Activated T-cell treated with anti-CD3 and anti-CD28 coated beads, Interleukin-2, amount 50 U/mL, for 48 hours (primary cell): ENCODE measurements around the gene TFEB.

Experiments
- DNase-seq, 2 experiments: peaks; one replicate each; pipeline ENCODE4 v3.0.0-alpha.2; 2020

The TFEB gene

GRCh38 chr6:41687501-41688175 is 47.8 kb downstream of the TFEB start:
- DNase-seq = no peak

- DNase-seq = no peak
Measured at GRCh38 chr6:41685641-41686380, 49.6 kb downstream of the TFEB start.

DNA sequence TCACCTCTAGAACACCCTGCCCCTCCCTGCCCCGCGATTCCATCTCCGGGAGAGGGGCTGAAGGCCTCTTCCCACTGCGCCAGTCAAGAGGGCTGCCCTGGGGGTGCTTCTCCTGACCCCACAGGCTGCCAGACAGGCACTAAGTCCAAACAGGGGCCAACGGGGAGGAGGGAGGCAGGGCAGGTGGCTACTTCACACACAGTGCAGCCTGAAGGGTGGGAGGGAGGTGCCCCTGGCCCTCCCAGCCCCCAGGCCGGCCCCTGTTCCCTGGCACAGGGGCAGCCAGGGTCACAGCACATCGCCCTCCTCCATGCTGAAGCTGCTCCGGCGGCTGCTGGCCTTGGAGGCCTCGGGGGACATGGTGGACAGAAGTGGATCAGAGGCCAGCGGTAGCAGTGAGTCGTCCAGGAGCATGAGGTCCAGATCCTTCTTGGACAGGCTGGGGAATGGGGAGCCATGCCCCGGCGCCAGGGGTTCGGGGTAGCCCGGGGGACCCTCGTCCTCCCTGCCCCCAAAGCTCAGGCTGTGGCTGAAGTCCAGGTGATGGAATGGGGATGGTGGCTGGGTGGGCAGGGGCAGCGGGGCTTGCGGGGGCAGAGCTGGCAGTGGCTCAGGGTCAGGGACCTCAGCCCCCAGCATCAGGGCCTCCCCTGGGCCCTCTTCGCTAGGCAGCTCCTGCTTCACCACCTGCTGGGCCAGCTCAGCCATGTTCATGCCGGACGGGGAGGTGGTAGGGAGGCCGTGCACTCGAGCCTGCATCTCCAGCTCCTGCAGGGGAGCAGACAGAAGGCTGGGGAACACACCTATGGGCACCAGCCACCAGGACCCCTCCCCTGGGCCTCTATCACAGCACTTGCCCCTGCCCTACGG is 50.9 kb downstream of the TFEB start:
- no peak for DNase-seq

- peak; percentile 87 to 90 for DNase-seq
Measured at GRCh38 chr6:41683523-41684310, 51.7 kb downstream of the TFEB start.

DNA sequence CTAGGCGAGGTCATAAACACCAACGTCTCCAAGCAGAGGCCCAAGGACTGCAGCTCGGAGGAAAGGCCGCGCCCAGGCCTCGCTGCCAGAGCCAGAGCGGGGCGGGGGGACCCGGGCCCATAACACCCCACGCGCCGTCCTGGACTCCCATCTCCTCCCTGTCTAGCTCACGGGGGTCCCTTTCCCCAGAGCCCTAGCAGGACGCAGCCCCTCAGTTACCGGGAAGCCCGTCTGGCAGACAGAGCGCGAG is 52.2 kb downstream of the TFEB start:
- no peak for DNase-seq

DNA sequence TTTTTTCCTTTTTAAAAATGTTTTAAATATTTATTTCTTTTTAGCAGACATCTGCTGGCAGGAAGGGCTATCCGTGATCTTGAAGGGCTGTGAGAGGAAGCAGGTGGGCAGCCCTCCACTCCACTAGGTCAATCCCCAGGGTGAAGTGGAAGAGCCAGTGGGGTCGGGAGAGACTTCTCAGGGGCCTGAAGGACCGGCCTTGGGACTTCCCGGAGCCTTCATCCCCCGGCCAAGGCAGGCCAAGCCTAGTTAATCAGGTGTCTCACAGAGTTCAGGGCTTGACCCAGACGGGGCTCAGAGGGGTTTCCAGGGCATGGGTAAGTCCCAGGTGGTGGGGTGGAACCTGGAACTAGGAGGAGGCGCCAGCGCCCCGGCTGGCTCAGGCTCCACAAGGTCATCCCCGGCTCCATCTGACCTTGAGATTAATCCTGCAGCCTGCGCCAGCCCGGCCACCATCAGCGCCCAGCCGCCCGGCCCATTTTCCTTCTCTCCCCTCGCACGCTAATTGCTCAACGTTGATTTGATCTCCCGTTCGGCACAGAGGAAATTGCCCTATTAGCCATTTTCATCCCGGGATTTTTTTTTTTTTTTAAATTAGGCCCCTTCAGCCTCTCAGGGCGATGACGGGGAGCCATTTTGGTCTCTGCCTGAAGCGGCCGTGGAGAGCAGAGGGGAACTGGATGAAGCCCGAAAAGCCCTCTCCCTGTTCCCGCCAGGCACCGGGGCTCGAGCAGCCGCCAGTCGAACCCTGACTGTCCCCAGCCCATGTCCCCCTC is 52.7 kb downstream of the TFEB start:
- peak; percentile 38 to 46 for DNase-seq

GRCh38 chr6:41682056-41682477 is 53.3 kb downstream of the TFEB start:
- DNase-seq = peak; percentile 82 to 86

- no peak for DNase-seq
Measured at GRCh38 chr6:41680182-41680965, 55.0 kb downstream of the TFEB start.

DNA sequence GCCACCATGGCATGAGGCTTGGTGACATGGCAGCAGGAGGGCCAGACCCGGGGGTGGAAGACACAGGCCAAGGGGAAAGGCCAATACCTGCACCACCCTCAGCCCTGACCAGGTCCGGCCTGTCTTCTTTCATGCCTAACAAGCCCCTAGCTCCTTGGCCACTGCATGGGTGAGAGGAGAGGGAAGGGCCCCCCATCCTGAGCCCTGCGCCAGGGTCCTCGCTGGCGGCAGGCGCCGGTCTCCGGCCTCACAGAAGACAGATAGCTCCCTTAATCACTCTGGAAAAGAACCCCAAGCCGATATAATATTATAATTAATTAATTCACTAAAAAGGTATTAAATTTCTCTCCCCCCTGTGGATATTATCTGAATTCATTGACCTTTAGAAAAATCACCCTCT is 55.7 kb downstream of the TFEB start:
- DNase-seq = no peak

DNA sequence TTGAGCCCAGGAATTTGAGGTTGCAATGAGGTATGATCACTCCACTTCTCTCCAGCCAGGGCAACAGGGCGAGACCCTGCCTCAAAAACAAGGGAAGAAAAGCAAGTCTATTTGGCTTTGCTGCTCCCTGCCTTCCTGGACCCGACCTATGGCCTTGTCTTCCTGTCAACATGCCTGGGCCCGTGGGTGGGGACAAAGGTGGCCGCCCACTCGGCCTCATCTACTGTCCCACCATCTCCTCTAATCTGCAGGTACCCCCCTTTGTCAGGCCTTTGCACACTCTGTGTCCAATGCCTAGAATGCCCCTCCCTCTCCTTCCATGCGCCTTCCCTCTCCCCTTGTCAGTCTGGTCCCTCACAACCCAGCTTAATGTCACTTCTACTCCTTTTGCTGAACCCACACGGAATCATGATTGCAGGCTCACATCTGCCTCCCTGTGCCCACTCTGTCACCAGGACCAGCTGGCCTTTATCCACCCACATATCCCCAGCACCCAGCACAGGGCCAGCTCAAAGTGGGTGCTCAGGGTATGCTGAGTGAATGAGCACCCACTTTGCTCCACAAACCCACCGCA is 56.8 kb downstream of the TFEB start:
- no peak for DNase-seq

DNA sequence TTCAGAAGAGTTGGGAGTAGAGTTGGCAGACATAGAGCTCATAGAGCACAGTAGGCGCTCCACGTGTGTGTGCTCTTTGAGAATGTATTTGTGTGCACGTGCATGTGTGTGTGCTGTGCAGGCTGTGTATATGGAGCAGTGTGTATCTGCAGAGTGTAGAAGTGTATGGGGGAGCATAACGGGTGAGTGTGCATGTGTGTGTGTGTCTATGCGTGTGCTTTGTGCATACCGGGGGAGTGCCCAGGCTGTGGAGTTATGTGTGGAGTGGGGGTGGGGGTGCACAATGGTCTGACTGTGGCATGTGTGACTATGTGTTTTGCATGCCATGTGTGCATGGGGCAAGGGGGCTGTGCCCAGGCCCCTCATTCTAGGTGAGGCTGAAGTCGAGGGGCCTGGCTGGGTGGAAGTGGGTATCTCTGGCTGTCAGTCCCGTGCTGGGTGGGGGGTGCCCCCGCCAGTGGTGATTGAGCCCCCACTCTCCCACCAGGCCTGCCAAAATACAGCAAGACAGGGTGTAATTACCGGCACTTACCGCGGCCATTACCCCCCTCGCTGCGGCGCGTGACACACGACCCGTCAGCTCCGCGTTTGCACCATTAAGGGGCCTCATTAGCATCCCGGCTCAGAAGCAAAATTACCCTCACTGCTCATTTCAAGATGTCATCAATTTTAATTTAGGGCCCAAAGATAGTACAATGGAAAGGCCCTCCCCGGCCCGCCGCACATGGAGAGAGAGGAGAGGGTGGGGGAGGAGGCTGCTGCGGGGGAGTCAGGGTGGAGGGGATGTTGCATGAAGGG is 58.1 kb downstream of the TFEB start:
- no peak for DNase-seq

- no peak for DNase-seq
Measured at GRCh38 chr6:41676431-41676830, 59.0 kb downstream of the TFEB start.

DNA sequence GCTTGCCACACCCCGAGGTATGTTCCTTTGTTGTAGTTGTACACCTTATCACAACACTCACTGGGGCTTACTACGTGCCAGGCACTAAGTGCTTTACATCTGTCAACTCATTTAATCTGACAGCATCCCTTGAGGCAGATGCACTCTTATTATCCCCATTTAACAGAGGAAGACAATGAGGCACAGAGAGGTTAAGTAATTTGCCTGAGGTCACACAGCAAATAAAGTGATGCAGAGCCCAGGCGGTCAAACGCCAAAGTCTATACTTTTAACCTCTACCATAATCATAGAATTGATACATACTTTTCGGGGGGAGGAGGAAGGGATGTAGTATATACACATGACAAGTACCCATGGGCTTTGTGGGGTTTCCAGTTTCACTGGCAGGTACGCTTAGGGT is 59.4 kb downstream of the TFEB start:
- DNase-seq = no peak

DNA sequence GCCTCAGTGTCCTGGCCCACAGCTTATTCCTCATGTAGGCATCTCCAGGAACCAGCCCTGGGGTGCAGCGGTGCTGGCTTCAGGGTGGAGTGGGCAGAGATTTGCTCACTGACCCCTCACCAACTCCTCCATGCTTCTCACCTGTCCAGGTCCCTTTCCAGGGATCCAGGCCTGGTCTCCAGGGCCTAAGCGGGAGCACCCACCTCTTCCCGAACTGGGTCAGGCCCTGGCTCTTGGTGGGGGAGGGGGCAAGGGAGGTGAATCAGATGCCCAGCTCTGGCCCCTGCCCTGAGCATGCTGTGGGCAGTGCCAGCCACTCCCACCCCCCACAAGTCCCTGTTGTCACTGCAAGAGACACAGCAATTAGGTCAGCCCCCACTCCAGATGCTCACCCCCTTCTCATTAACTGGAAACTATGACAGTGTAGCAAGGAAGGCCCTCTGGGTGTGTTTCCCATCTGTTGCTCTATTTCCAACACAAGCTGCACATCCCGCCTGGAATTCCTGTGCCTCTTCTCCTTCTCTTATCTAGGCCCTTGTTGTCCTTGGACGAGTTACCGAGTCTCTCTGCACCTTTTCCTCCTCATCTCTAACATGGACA is 60.1 kb downstream of the TFEB start:
- no peak for DNase-seq

- DNase-seq = no peak
Measured at GRCh38 chr6:41674231-41675000, 61.0 kb downstream of the TFEB start.

- DNase-seq = no peak
Measured at GRCh38 chr6:41673704-41674000, 61.8 kb downstream of the TFEB start.

DNA sequence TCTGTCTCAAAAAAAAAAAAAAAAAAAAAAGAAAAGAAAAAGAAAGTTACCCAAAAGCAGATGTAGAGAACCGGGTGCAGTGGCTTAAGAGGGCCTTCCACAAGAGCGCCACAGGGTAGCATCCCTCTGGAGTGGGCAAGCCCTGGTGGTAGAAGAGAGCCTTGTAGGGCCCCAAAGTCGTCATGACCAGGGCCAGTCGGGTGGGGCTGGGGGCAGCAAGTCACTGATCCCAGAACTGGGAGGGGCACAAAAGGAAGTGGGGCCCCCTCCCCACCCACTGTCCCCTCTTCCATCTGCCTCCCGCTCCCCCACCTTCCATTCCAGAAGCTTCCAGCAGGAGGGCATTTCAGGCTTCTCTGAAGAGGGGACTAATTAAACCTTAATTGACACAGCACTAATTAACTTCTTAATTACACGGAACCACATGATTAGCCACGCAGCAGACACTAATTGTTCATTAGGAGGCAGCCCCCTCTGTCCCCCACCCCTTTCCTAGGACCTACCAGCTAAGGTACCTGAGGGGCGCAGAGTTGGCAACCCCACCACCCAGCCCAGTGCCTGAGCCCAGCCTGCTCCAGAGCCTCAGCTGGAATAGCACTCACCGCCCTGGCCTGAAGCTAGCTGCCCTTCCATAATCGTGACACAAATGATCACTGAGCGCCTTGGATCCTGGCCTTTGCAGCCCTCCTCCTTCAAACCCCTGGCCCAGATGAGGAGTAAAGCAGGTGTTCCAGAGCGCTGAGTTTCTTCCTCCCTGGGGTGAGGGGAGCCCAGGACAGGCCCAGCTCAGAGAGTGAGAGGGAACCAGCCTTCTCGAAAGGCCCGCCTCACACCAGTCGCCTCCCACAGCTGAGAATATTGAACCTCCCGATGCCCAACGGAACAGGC is 62.3 kb downstream of the TFEB start:
- DNase-seq = no peak

DNA sequence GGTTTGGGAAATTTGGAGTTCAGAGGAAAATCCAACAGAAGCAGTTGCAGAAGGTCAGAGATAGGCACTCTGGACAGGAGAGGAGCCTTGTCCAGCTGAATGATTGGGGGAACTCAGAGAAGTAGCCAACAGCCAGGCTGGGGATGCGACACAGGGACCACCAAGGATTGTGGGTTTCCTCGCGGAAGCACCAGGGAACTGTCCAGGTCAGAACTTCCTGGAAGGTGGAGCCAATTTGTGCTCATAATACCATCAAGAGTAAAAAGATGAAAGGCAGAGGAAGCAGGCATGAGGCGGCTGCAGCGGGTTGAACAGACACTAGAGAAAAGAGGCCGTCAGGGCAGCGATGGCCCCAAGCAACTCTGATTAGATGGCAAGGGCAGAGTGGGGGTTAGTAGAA is 63.4 kb downstream of the TFEB start:
- DNase-seq = no peak
